ENCODE data around the gene LARGE2.

LARGE2 gene

DNA sequence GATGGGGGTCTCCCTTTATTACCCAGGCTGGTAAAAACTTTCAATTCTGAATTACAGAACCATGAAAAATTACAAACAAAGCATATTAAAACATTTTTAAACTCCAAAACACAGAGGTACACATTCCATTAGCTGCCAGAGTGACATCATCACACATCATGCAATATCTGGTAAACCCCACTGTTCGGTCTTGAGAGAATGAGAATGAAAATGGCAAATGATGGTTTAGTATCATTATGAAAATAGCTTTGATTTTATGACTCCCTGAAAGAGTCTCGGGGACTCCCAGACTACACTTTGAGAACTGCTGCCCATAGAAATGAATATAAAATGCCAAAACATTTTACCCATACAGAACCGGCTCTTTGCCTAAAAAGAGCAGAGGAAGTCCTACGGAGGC lies 18.8 kb downstream of the LARGE2 start:
- no peak overlapping the region for H3K27ac ChIP-seq
- no peak for TF ChIP-seq ZFX (IDR thresholded peaks at IDR 0.05)
- TF ChIP-seq, protein P1, sequence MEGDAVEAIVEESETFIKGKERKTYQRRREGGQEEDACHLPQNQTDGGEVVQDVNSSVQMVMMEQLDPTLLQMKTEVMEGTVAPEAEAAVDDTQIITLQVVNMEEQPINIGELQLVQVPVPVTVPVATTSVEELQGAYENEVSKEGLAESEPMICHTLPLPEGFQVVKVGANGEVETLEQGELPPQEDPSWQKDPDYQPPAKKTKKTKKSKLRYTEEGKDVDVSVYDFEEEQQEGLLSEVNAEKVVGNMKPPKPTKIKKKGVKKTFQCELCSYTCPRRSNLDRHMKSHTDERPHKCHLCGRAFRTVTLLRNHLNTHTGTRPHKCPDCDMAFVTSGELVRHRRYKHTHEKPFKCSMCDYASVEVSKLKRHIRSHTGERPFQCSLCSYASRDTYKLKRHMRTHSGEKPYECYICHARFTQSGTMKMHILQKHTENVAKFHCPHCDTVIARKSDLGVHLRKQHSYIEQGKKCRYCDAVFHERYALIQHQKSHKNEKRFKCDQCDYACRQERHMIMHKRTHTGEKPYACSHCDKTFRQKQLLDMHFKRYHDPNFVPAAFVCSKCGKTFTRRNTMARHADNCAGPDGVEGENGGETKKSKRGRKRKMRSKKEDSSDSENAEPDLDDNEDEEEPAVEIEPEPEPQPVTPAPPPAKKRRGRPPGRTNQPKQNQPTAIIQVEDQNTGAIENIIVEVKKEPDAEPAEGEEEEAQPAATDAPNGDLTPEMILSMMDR (conservative IDR thresholded peaks at IDR 0.05) = no peak

DNA sequence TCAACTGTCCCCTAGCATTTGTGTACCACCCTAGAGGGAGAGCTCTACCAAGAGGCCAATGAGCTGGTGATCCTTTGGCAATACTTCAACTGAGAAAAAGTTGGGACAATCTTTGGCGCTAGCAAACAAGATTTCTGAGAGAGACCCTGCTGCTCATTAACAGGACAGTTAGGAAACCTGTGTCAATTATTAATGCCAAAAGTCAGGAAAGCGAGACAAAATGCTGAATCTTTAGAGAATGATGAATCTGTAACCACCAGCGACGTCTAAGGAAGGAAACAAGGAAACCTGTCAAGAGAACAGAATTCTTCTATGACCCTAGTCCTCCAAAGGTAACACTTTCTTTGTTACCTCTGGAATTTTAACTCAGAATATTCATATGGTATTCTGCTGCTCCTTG lies 19.9 kb downstream of the LARGE2 start:
- no peak for TF ChIP-seq ZFX (IDR thresholded peaks at IDR 0.05)
- no peak overlapping the region for H3K27ac ChIP-seq

DNA sequence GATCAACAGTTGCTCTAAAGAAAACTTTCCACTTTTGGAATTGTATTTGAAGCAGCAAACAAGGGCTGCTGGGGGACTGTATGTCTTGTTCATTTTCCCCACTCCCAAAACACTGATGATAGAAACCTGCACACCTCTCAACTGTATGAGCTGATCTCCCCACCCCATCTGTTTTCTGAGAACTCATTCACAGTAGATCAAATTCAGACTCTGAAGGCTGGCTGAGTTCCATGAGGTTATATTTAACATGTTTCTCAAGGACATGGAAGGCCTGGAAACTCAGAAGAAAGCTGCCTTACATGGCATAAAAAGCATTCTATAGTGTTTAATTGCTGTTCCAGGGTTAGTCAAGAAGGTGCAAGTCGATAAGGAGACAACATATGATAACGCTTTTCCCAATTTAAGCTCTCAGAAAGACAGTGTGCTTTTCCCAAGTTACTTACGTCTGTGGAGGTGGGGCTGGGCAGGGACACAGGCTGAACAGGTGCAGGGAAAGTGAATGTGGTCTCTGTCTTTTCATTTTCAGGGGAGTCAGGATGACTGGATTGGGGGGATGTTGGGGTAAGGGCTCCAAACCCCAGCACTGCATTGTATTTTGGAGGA lies 23.0 kb downstream of the LARGE2 start:
- TF ChIP-seq, protein P1 (conservative IDR thresholded peaks at IDR 0.05) = no peak
- no peak for TF ChIP-seq ZFX (IDR thresholded peaks at IDR 0.05)

DNA sequence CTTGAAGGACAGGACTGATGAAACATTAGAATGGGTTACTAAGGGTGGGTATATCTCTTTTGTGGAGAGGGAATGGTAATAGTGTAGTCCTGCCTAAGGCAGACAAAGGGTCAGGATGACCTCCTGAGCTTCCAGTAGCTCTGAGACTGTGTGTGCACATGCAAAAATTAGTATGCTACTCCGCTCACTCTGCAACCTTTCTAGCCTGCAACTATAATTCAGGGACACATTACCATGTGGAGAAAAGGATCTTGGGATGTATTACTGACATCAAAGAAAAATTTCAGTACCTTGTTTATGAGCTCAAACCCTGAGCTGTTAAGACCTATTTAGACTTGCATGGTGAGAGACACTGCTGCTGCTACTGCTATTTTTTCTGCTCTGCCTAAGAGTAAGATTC lies 25.4 kb downstream of the LARGE2 start:
- TF ChIP-seq ZFX (IDR thresholded peaks at IDR 0.05) = no peak
- TF ChIP-seq, protein P1 (conservative IDR thresholded peaks at IDR 0.05) = no peak

More for the DNA sequence above, 23.0 kb downstream of the LARGE2 start:
- no peak overlapping the region for H3K27ac ChIP-seq

DNA sequence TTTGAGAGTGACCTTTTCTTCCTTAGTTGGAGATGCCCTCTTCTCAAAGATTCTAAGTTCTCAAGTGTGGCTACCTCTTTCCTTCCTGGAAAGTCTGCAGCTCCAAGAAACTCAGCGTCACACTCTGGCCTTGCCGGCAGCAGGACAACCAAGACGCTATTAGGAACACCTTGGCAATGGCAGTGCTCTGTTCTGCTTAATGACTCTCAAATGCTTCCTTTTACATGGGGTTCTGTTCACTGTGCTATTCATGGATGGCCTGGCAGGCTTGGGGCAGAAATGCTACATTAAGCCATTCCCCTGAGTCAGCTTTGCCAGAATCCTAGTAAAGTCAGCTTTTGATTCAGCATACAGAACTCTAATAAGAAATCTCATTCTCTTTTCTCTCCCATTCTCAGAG lies 25.9 kb downstream of the LARGE2 start:
- H3K27ac ChIP-seq = no peak overlapping the region; the same call in 1 of the 2 replicates
- no peak for TF ChIP-seq ZFX (IDR thresholded peaks at IDR 0.05)
- TF ChIP-seq, protein P1 (conservative IDR thresholded peaks at IDR 0.05) = no peak

More for the DNA sequence above, 25.4 kb downstream of the LARGE2 start:
- no peak overlapping the region; the same call in 1 of the 2 replicates for H3K27ac ChIP-seq

DNA sequence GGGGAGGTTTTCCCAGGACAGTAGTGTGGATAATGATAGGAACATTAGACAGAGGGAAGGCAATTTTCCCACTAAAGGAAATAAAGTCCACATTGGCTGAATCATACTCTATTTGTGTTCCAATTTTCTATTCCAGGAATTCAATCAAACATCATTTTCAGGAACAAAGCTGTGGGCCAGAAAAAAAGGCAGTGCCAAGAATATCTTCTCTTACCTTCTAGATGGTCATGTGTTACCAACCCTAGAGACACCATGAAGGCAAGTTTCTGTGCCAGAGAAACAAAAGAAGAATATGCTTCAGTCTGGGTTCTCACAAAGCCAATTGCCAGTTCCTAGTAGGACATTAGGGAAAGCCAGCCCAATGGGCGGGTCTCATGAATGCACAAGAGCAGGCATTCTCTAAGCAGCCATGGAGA lies 27.5 kb downstream of the LARGE2 start:
- no peak for TF ChIP-seq ZFX (IDR thresholded peaks at IDR 0.05)
- TF ChIP-seq, protein P1 (conservative IDR thresholded peaks at IDR 0.05) = no peak
- no peak overlapping the region for H3K27ac ChIP-seq

DNA sequence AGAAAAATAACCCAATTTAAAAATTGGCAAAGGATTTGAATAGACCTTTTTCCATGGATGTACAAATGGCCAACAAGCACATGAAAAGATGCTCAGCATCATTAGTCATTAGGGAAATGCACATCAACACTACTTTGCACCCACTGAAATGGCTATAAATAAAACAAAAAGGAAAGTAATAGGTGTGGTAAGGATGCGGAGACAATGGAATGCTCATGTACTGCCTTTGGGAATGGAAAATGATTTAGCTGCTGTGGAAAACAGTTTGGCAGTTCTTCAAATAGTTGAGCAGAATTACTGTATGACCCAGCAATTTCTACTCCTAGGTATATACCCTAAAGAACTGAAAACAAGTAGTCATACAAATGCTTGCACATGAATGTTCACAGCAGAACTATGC lies 37.4 kb downstream of the LARGE2 start:
- no peak for TF ChIP-seq ZFX (IDR thresholded peaks at IDR 0.05)
- TF ChIP-seq, protein P1 (conservative IDR thresholded peaks at IDR 0.05) = no peak
- H3K27ac ChIP-seq = no peak overlapping the region
